Thyroid gland (tissue), 4 donors: Measurements from ENCODE around the gene TOP2B.

Source experiments
- POLR2A ChIP-seq, 2 donors: fragments of 450-650 bp; IDR thresholded peaks; one replicate each; pipeline ENCODE4 v1.6.1; 2017; ENCODE audit warnings: antibody characterized with exemption in 2 of 2, mild to moderate bottlenecking in 2 of 2, moderate library complexity in 1 of 2
- TF ChIP-seq, protein P1 (sequence below), 6 experiments: fragments of 200-600 bp in 3 of 6; fragments of 450-650 bp in 3 of 6; sonication (generic) in 3 of 6; IDR thresholded peaks; one replicate each; pipeline ENCODE4 v1.5.1; 2016 to 2019; ENCODE audit warnings: antibody characterized with exemption in 6 of 6, mild to moderate bottlenecking in 2 of 6, inconsistent platforms in 1 of 6, moderate library complexity in 1 of 6

DNA sequence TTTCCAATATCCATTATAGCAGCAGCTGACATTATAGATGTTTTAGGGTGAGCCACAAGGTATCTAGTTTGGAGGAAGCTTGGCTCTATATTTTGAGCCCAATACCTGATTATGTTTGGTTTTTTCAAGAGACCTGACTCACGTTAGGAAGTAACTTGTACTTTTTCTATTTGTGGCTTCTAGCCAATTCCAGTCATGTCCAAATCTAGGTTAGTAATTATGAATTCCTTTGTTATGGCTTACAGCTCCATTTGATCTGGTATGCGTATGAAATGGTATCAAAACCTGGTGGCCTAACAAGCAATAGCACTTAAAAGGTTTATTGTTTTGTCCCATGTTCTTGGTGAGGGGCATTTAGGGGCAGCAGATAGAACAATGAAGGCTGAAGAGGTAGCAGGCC lies 115.9 kb downstream of the TOP2B start:
- TF ChIP-seq, protein P1, sequence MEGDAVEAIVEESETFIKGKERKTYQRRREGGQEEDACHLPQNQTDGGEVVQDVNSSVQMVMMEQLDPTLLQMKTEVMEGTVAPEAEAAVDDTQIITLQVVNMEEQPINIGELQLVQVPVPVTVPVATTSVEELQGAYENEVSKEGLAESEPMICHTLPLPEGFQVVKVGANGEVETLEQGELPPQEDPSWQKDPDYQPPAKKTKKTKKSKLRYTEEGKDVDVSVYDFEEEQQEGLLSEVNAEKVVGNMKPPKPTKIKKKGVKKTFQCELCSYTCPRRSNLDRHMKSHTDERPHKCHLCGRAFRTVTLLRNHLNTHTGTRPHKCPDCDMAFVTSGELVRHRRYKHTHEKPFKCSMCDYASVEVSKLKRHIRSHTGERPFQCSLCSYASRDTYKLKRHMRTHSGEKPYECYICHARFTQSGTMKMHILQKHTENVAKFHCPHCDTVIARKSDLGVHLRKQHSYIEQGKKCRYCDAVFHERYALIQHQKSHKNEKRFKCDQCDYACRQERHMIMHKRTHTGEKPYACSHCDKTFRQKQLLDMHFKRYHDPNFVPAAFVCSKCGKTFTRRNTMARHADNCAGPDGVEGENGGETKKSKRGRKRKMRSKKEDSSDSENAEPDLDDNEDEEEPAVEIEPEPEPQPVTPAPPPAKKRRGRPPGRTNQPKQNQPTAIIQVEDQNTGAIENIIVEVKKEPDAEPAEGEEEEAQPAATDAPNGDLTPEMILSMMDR (IDR thresholded peaks at IDR 0.05) = no peak
- no peak for TF ChIP-seq POLR2A (IDR thresholded peaks at IDR 0.05)
